Endodermal cell (in vitro differentiated cells): ENCODE results near the gene ICAM3. TPM values are rescaled to one million over a fixed set of nuclear protein-coding genes. Genes with fewer than 3 reads are reported as not detected.

Experiments used
- DNase-seq: peaks from one replicate; pipeline ENCODE4 v3.0.0-alpha.2; 2017
- H3K27ac ChIP-seq: 2 replicates; pipeline ENCODE4 v1.5.1; 2013; ENCODE audit warnings: mild to moderate bottlenecking, low read depth, low read length, moderate library complexity
- H3K27me3 ChIP-seq: 2 replicates; pipeline ENCODE4 v1.6.1; 2013; ENCODE audit warnings: mild to moderate bottlenecking, low read length, moderate library complexity; ENCODE audit not compliant: insufficient read depth, control insufficient read depth, poor library complexity, severe bottlenecking
- H3K36me3 ChIP-seq: 2 replicates; pipeline ENCODE4 v1.7.0; 2013; ENCODE audit warnings: mild to moderate bottlenecking, low read length, moderate library complexity; ENCODE audit not compliant: control insufficient read depth, insufficient read depth
- H3K4me1 ChIP-seq: one replicate; pipeline ENCODE4 v1.7.0; 2013; ENCODE audit warnings: low read length; ENCODE audit not compliant: control insufficient read depth, insufficient read depth
- H3K4me3 ChIP-seq: 2 replicates; pipeline ENCODE4 v1.5.1; 2013; ENCODE audit warnings: mild to moderate bottlenecking, low read length, moderate library complexity
- H3K9ac ChIP-seq: 2 replicates; pipeline ENCODE4 v1.6.1; 2013; ENCODE audit warnings: mild to moderate bottlenecking, low read length, moderate library complexity; ENCODE audit not compliant: poor library complexity, severe bottlenecking; ENCODE audit errors: extremely low read depth
- H3K9me3 ChIP-seq: 2 replicates; pipeline ENCODE4 v1.6.1; 2013; ENCODE audit warnings: mild to moderate bottlenecking, low read length, moderate library complexity; ENCODE audit not compliant: control insufficient read depth
- H3K27ac Mint-ChIP-seq: 2 replicates; pipeline ENCODE4 v1.8.0; 2020; ENCODE audit warnings: mixed read lengths
- H3K27me3 Mint-ChIP-seq: 2 replicates; pipeline ENCODE4 v1.8.0; 2021; ENCODE audit warnings: mild to moderate bottlenecking, mixed read lengths; ENCODE audit not compliant: insufficient read depth
- H3K36me3 Mint-ChIP-seq: 2 replicates; pipeline ENCODE4 v1.8.0; 2020; ENCODE audit warnings: low read depth, mixed read lengths
- H3K4me1 Mint-ChIP-seq: 2 replicates; pipeline ENCODE4 v1.8.0; 2020; ENCODE audit warnings: mixed read lengths
- H3K4me3 Mint-ChIP-seq: 2 replicates; pipeline ENCODE4 v1.8.0; 2020; ENCODE audit warnings: mild to moderate bottlenecking, moderate library complexity, mixed read lengths
- H3K9me3 Mint-ChIP-seq: 2 replicates; pipeline ENCODE4 v1.8.0; 2020; ENCODE audit warnings: mild to moderate bottlenecking, mixed read lengths
- WGBS, 2 experiments: methylation state at CpG; one replicate each; pipeline versions ENCODE4 v1.1.5 to v1.1.7; 2013; ENCODE audit warnings: missing lambda C conversion rate in 2 of 2, mixed read lengths in 1 of 2; ENCODE audit not compliant: insufficient coverage in 1 of 2, insufficient read length in 1 of 2; 5-methylcytosine and 5-hydroxymethylcytosine counted together
- total RNA-seq, 2 donors: library from RNA; stranded (reverse); fragmentation: NEBNext Ultra II Directional in 1 of 2; extraction: Animal tissue kit (Norgen Biotek cat#: 25700) in 1 of 2; gene quantifications; 2 replicates in 1 of 2; 3 replicates in 1 of 2; pipeline ENCODE4 v1.2.1, GENCODE V29; 2021
- TF ChIP-seq, protein P1 (sequence below): fragments of 200-600 bp; sonication (generic); conservative IDR thresholded peaks from 2 replicates; pipeline ENCODE4 v1.5.0; 2021; ENCODE audit warnings: antibody characterized with exemption, mild to moderate bottlenecking

The ICAM3 gene
- total RNA-seq, 2 donors from 2014 or later, result 2.7 to 13.7 TPM

DNA sequence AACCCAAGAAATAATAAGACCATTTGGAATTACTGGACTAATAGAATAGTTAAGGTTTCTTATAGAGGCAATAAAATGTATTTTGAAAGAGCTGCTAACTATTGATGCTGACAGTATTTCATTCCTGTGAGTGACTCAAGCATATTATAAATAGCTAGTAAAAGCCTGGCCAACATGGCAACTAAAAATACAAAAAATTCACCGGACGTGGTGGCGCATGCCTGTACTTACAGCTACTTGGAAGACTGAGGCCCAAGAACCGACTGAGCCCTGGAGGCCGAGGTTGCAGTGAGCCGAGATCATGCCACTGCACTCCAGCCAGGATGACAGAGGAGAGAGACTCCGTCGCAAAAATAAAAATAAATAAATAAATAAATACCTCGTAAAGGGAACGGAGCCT lies 5.4 kb upstream of the ICAM3 start:
- H3K4me3 ChIP-seq, result no peak overlapping the region
- WGBS, 2 experiments, result 92 to 98% methylated on average over 5 to 10 of the region's 10 CpGs
- H3K36me3 Mint-ChIP-seq, result peaks cover 1% of the 10 kb centered on the region
- no peaks in the 10 kb centered on the region for H3K4me1 ChIP-seq
- TF ChIP-seq, protein P1, sequence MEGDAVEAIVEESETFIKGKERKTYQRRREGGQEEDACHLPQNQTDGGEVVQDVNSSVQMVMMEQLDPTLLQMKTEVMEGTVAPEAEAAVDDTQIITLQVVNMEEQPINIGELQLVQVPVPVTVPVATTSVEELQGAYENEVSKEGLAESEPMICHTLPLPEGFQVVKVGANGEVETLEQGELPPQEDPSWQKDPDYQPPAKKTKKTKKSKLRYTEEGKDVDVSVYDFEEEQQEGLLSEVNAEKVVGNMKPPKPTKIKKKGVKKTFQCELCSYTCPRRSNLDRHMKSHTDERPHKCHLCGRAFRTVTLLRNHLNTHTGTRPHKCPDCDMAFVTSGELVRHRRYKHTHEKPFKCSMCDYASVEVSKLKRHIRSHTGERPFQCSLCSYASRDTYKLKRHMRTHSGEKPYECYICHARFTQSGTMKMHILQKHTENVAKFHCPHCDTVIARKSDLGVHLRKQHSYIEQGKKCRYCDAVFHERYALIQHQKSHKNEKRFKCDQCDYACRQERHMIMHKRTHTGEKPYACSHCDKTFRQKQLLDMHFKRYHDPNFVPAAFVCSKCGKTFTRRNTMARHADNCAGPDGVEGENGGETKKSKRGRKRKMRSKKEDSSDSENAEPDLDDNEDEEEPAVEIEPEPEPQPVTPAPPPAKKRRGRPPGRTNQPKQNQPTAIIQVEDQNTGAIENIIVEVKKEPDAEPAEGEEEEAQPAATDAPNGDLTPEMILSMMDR, result no peak
- DNase-seq, result no peak
- H3K27ac Mint-ChIP-seq, result no peak overlapping the region
- no peaks in the 10 kb centered on the region for H3K9me3 ChIP-seq
- H3K9me3 Mint-ChIP-seq, result no peaks in the 10 kb centered on the region
- H3K36me3 ChIP-seq, result peaks cover 1% of the 10 kb centered on the region
- no peaks in the 10 kb centered on the region for H3K27me3 Mint-ChIP-seq
- no peak overlapping the region for H3K4me3 Mint-ChIP-seq
- H3K27ac ChIP-seq, result no peak overlapping the region
- no peaks in the 10 kb centered on the region for H3K27me3 ChIP-seq
- H3K4me1 Mint-ChIP-seq, result no peaks in the 10 kb centered on the region
- H3K9ac ChIP-seq, result no peak overlapping the region

GRCh38 chr19:10343495-10343894 lies 4.1 kb upstream of the ICAM3 start:
- H3K4me1 Mint-ChIP-seq, result no peaks in the 10 kb centered on the region
- no peak overlapping the region for H3K27ac Mint-ChIP-seq
- no peak for DNase-seq
- no peaks in the 10 kb centered on the region for H3K36me3 ChIP-seq
- no peaks in the 10 kb centered on the region for H3K27me3 ChIP-seq
- H3K4me3 Mint-ChIP-seq, result no peak overlapping the region
- H3K4me1 ChIP-seq, result no peaks in the 10 kb centered on the region
- no peaks in the 10 kb centered on the region for H3K36me3 Mint-ChIP-seq
- no peaks in the 10 kb centered on the region for H3K27me3 Mint-ChIP-seq
- H3K9ac ChIP-seq, result no peak overlapping the region
- TF ChIP-seq, protein P1, result no peak
- H3K9me3 ChIP-seq, result no peaks in the 10 kb centered on the region
- WGBS, 2 experiments, result 71 to 87% methylated on average over 2 of the region's 2 CpGs
- H3K9me3 Mint-ChIP-seq, result no peaks in the 10 kb centered on the region
- H3K4me3 ChIP-seq, result no peak overlapping the region
- no peak overlapping the region for H3K27ac ChIP-seq

GRCh38 chr19:10339977-10340376 lies 553 bp upstream of the ICAM3 start:
- Mint-ChIP-seq H3K27ac (no peak overlapping the region), H3K36me3 (no peaks in the 10 kb centered on the region), H3K27me3 (no peaks in the 10 kb centered on the region), H3K4me1 (peaks cover 4% of the 10 kb centered on the region), H3K9me3 (no peaks in the 10 kb centered on the region), H3K4me3 (no peak overlapping the region)
- TF ChIP-seq, protein P1, result no peak
- DNase-seq, result no peak
- Histone ChIP-seq H3K27ac (no peak overlapping the region), H3K4me3 (no peak overlapping the region), H3K4me1 (no peaks in the 10 kb centered on the region), H3K9me3 (no peaks in the 10 kb centered on the region), H3K36me3 (no peaks in the 10 kb centered on the region), H3K27me3 (no peaks in the 10 kb centered on the region), H3K9ac (no peak overlapping the region)
- WGBS, 2 experiments, result 89 to 98% methylated on average over 4 to 5 of the region's 5 CpGs
